GM12892 (cell line): ENCODE measurements around the gene SDF4.

Source experiments
- DNase-seq: peaks from one replicate; pipeline ENCODE4 v3.0.0; 2011; ENCODE audit not compliant: insufficient read length
- FAIRE-seq: peaks from 2 replicates; lab custom pipeline; 2011; peaks lifted over from hg19 to GRCh38; lab: Jason Lieb, UNC
- POLR2A ChIP-seq: IDR thresholded peaks from 2 replicates; pipeline ENCODE4 v1.6.1; 2011; ENCODE audit warnings: low read depth, low read length, control low read depth
- POLR2AphosphoS5 ChIP-seq: IDR thresholded peaks from 2 replicates; pipeline ENCODE4 v1.6.1; 2011; ENCODE audit warnings: low read depth, low read length, control low read depth
- TAF1 ChIP-seq: IDR thresholded peaks from 2 replicates; pipeline ENCODE4 v1.6.1; 2011; ENCODE audit warnings: low read depth, mild to moderate bottlenecking, control low read depth, low read length, borderline replicate concordance

The SDF4 gene

GRCh38 chr1:1171546-1172340, 60.1 kb downstream of the SDF4 start:
- DNase-seq (no peak), FAIRE-seq (peak; percentile 72)
- TF ChIP-seq POLR2AphosphoS5 (no peak), POLR2A (no peak), TAF1 (no peak)

GRCh38 chr1:1171161-1171545, 60.6 kb downstream of the SDF4 start:
- DNase-seq (no peak), FAIRE-seq (peak; percentile 21)
- TF ChIP-seq POLR2AphosphoS5 = no peak
- TF ChIP-seq TAF1 = no peak
- no peak for TF ChIP-seq POLR2A

- FAIRE-seq (no peak), DNase-seq (no peak)
- TF ChIP-seq POLR2AphosphoS5 (no peak), POLR2A (no peak), TAF1 (no peak)
Observed at GRCh38 chr1:1170215-1171091, 61.3 kb downstream of the SDF4 start.

- no peak for FAIRE-seq
- TF ChIP-seq POLR2AphosphoS5 = no peak
- TF ChIP-seq POLR2A = no peak
- TF ChIP-seq TAF1 = no peak
Observed at GRCh38 chr1:1169429-1170214, 62.2 kb downstream of the SDF4 start.

GRCh38 chr1:1168451-1169411, 63.1 kb downstream of the SDF4 start:
- no peak for FAIRE-seq
- no peak for DNase-seq
- no peak for TF ChIP-seq TAF1
- TF ChIP-seq POLR2A = no peak
- TF ChIP-seq POLR2AphosphoS5 = no peak

More at GRCh38 chr1:1169429-1170214, 62.2 kb downstream of the SDF4 start:
- no peak for DNase-seq

- DNase-seq = no peak
- FAIRE-seq = no peak
- no peak for TF ChIP-seq POLR2AphosphoS5
- TF ChIP-seq TAF1 = no peak
- no peak for TF ChIP-seq POLR2A
Observed at GRCh38 chr1:1167841-1168450, 63.9 kb downstream of the SDF4 start.

GRCh38 chr1:1167398-1167821, 64.4 kb downstream of the SDF4 start:
- FAIRE-seq = no peak
- no peak for DNase-seq
- TF ChIP-seq POLR2AphosphoS5 (no peak), TAF1 (no peak), POLR2A (no peak)
